ENCODE measurements around the gene SRGAP3. TPM values are rescaled to one million over a fixed set of nuclear protein-coding genes. Genes with fewer than 3 reads are reported as not detected.

The SRGAP3 gene
- total RNA-seq, 2 experiments from 2014 or later = 1.2 to 1.3 TPM

GRCh38 chr3:9199775-9200174 lies 49.7 kb downstream of the SRGAP3 start:
- Mint-ChIP-seq H3K4me1 (no peaks in the 10 kb centered on the region), H3K27ac (no peak overlapping the region), H3K27me3 (peaks cover 13% of the 10 kb centered on the region), H3K36me3 (ENCODE audit: low read depth) (no peaks in the 10 kb centered on the region), H3K9me3 (no peaks in the 10 kb centered on the region), H3K4me3 (no peak overlapping the region)
- POLR2A ChIA-PET = no interaction called here
- CTCF ChIA-PET = no interaction called here
- DNase-seq = no peak

GRCh38 chr3:9198899-9199335 lies 50.5 kb downstream of the SRGAP3 start:
- Mint-ChIP-seq H3K9me3 (no peaks in the 10 kb centered on the region), H3K4me1 (no peaks in the 10 kb centered on the region), H3K27me3 (peaks cover 17% of the 10 kb centered on the region), H3K27ac (no peak overlapping the region), H3K4me3 (no peak overlapping the region), H3K36me3 (ENCODE audit: low read depth) (no peaks in the 10 kb centered on the region)
- no peak for DNase-seq
- CTCF ChIA-PET = no interaction called here
- POLR2A ChIA-PET = no interaction called here

GRCh38 chr3:9198261-9198660 lies 51.2 kb downstream of the SRGAP3 start:
- ChIA-PET CTCF (no interaction called here), POLR2A (no interaction called here)
- Mint-ChIP-seq H3K27me3 (peaks cover 17% of the 10 kb centered on the region), H3K9me3 (no peaks in the 10 kb centered on the region), H3K4me1 (no peaks in the 10 kb centered on the region), H3K4me3 (no peak overlapping the region), H3K27ac (no peak overlapping the region), H3K36me3 (ENCODE audit: low read depth) (no peaks in the 10 kb centered on the region)
- DNase-seq = no peak

GRCh38 chr3:9196020-9196419 lies 53.4 kb downstream of the SRGAP3 start:
- Mint-ChIP-seq H3K4me3 (no peak overlapping the region), H3K9me3 (no peaks in the 10 kb centered on the region), H3K27me3 (peaks cover 20% of the 10 kb centered on the region), H3K27ac (no peak overlapping the region), H3K36me3 (ENCODE audit: low read depth) (no peaks in the 10 kb centered on the region), H3K4me1 (no peaks in the 10 kb centered on the region)
- no peak for DNase-seq
- POLR2A ChIA-PET = no interaction called here
- CTCF ChIA-PET = no interaction called here

GRCh38 chr3:9195390-9195789 lies 54.1 kb downstream of the SRGAP3 start:
- no peak for DNase-seq
- no peaks in the 10 kb centered on the region for H3K36me3 Mint-ChIP-seq (ENCODE audit: low read depth)
- ChIA-PET CTCF (no interaction called here), POLR2A (no interaction called here)
- H3K9me3 Mint-ChIP-seq = no peaks in the 10 kb centered on the region
- no peak overlapping the region for H3K4me3 Mint-ChIP-seq
- no peaks in the 10 kb centered on the region for H3K4me1 Mint-ChIP-seq
- H3K27ac Mint-ChIP-seq = no peak overlapping the region
- peaks cover 23% of the 10 kb centered on the region for H3K27me3 Mint-ChIP-seq

GRCh38 chr3:9194509-9195184 lies 54.8 kb downstream of the SRGAP3 start:
- Mint-ChIP-seq H3K36me3 (ENCODE audit: low read depth) (no peaks in the 10 kb centered on the region), H3K9me3 (no peaks in the 10 kb centered on the region), H3K4me3 (no peak overlapping the region), H3K4me1 (no peaks in the 10 kb centered on the region), H3K27ac (no peak overlapping the region), H3K27me3 (peaks cover 23% of the 10 kb centered on the region)
- CTCF ChIA-PET = interaction anchor here (1.2 kb wide), 1 partner anchor 55 kb away, joined by 3 read pairs; the partner anchor contains the start of gene SRGAP3
- POLR2A ChIA-PET = no interaction called here
- DNase-seq = no peak

- ChIA-PET CTCF (no interaction called here), POLR2A (no interaction called here)
- Mint-ChIP-seq H3K36me3 (ENCODE audit: low read depth) (no peaks in the 10 kb centered on the region), H3K4me3 (no peak overlapping the region), H3K27ac (no peak overlapping the region), H3K27me3 (peaks cover 24% of the 10 kb centered on the region), H3K4me1 (no peaks in the 10 kb centered on the region), H3K9me3 (no peaks in the 10 kb centered on the region)
- DNase-seq = no peak
These were observed 55.7 kb downstream of the SRGAP3 start for GRCh38 chr3:9193633-9194195.

GRCh38 chr3:9193211-9193610 lies 56.2 kb downstream of the SRGAP3 start:
- no peaks in the 10 kb centered on the region for H3K9me3 Mint-ChIP-seq
- peaks cover 26% of the 10 kb centered on the region for H3K27me3 Mint-ChIP-seq
- H3K4me3 Mint-ChIP-seq = no peak overlapping the region
- H3K4me1 Mint-ChIP-seq = no peaks in the 10 kb centered on the region
- ChIA-PET POLR2A (no interaction called here), CTCF (no interaction called here)
- H3K27ac Mint-ChIP-seq = no peak overlapping the region
- DNase-seq = no peak
- H3K36me3 Mint-ChIP-seq (ENCODE audit: low read depth) = no peaks in the 10 kb centered on the region

- ChIA-PET CTCF (no interaction called here), POLR2A (no interaction called here)
- H3K27me3 Mint-ChIP-seq = peaks cover 31% of the 10 kb centered on the region
- no peaks in the 10 kb centered on the region for H3K36me3 Mint-ChIP-seq (ENCODE audit: low read depth)
- H3K4me3 Mint-ChIP-seq = no peak overlapping the region
- H3K4me1 Mint-ChIP-seq = no peaks in the 10 kb centered on the region
- no peak for DNase-seq
- no peaks in the 10 kb centered on the region for H3K9me3 Mint-ChIP-seq
- no peak overlapping the region for H3K27ac Mint-ChIP-seq
These were observed 57.0 kb downstream of the SRGAP3 start for GRCh38 chr3:9192248-9193025.

GRCh38 chr3:9190276-9190675 lies 59.2 kb downstream of the SRGAP3 start:
- H3K27ac Mint-ChIP-seq = no peak overlapping the region
- no peaks in the 10 kb centered on the region for H3K36me3 Mint-ChIP-seq (ENCODE audit: low read depth)
- POLR2A ChIA-PET = no interaction called here
- H3K4me1 Mint-ChIP-seq = no peaks in the 10 kb centered on the region
- H3K4me3 Mint-ChIP-seq = no peak overlapping the region
- DNase-seq = no peak
- H3K9me3 Mint-ChIP-seq = no peaks in the 10 kb centered on the region
- peaks cover 22% of the 10 kb centered on the region for H3K27me3 Mint-ChIP-seq
- CTCF ChIA-PET = no interaction called here

- CTCF ChIA-PET = no interaction called here
- Mint-ChIP-seq H3K27me3 (peaks cover 19% of the 10 kb centered on the region), H3K9me3 (no peaks in the 10 kb centered on the region), H3K4me1 (no peaks in the 10 kb centered on the region), H3K36me3 (ENCODE audit: low read depth) (no peaks in the 10 kb centered on the region), H3K4me3 (no peak overlapping the region), H3K27ac (no peak overlapping the region)
- DNase-seq = no peak
- POLR2A ChIA-PET = no interaction called here
These were observed 60.9 kb downstream of the SRGAP3 start for GRCh38 chr3:9188583-9188982.

- peaks cover 13% of the 10 kb centered on the region for H3K27me3 Mint-ChIP-seq
- no peaks in the 10 kb centered on the region for H3K36me3 Mint-ChIP-seq (ENCODE audit: low read depth)
- H3K9me3 Mint-ChIP-seq = no peaks in the 10 kb centered on the region
- POLR2A ChIA-PET = no interaction called here
- no peak overlapping the region for H3K27ac Mint-ChIP-seq
- no peak overlapping the region for H3K4me3 Mint-ChIP-seq
- peaks cover 9% of the 10 kb centered on the region for H3K4me1 Mint-ChIP-seq
- DNase-seq = no peak
- CTCF ChIA-PET = no interaction called here
These were observed 63.7 kb downstream of the SRGAP3 start for GRCh38 chr3:9185701-9186100.

GRCh38 chr3:9185046-9185445 lies 64.4 kb downstream of the SRGAP3 start:
- POLR2A ChIA-PET = no interaction called here
- H3K36me3 Mint-ChIP-seq (ENCODE audit: low read depth) = no peaks in the 10 kb centered on the region
- H3K4me1 Mint-ChIP-seq = peaks cover 15% of the 10 kb centered on the region
- no peak overlapping the region for H3K4me3 Mint-ChIP-seq
- H3K9me3 Mint-ChIP-seq = no peaks in the 10 kb centered on the region
- H3K27ac Mint-ChIP-seq = no peak overlapping the region
- CTCF ChIA-PET = no interaction called here
- DNase-seq = no peak
- H3K27me3 Mint-ChIP-seq = peaks cover 13% of the 10 kb centered on the region

- Mint-ChIP-seq H3K27me3 (peaks cover 13% of the 10 kb centered on the region), H3K4me3 (no peak overlapping the region), H3K4me1 (peaks cover 21% of the 10 kb centered on the region), H3K27ac (no peak overlapping the region), H3K36me3 (ENCODE audit: low read depth) (no peaks in the 10 kb centered on the region), H3K9me3 (no peaks in the 10 kb centered on the region)
- ChIA-PET POLR2A (no interaction called here), CTCF (no interaction called here)
- DNase-seq = no peak
These were observed 65.0 kb downstream of the SRGAP3 start for GRCh38 chr3:9184461-9184835.
